Trophoblast cell (in vitro differentiated cells and primary cell): ENCODE data around the gene SPAG16.

Source experiments
- DNase-seq, 2 donors: peaks; one replicate each; pipeline ENCODE4 v3.0.0-alpha.2; 2016
- H2AFZ ChIP-seq: 2 replicates; pipeline ENCODE4 v1.6.1; 2013; ENCODE audit warnings: low read length, moderate library complexity, mild to moderate bottlenecking; ENCODE audit not compliant: insufficient read depth, poor library complexity
- H2AK5ac ChIP-seq: 2 replicates; pipeline ENCODE4 v1.6.1; 2013; ENCODE audit warnings: mild to moderate bottlenecking, low read length
- H2BK120ac ChIP-seq: 2 replicates; pipeline ENCODE4 v1.6.1; 2013; ENCODE audit warnings: low read length, mild to moderate bottlenecking, moderate library complexity; ENCODE audit not compliant: insufficient read depth, poor library complexity
- H2BK12ac ChIP-seq: 2 replicates; pipeline ENCODE4 v1.6.1; 2013; ENCODE audit warnings: mild to moderate bottlenecking, low read length, moderate library complexity
- H2BK5ac ChIP-seq: 2 replicates; pipeline ENCODE4 v1.6.1; 2013; ENCODE audit warnings: low read length, low read depth, moderate library complexity, mild to moderate bottlenecking; ENCODE audit not compliant: poor library complexity
- H3K14ac ChIP-seq: 2 replicates; pipeline ENCODE4 v1.6.1; 2013; ENCODE audit warnings: mild to moderate bottlenecking, low read length
- H3K18ac ChIP-seq: 2 replicates; pipeline ENCODE4 v1.6.1; 2013; ENCODE audit warnings: mild to moderate bottlenecking, low read length
- H3K23ac ChIP-seq: 2 replicates; pipeline ENCODE4 v1.6.1; 2013; ENCODE audit warnings: low read length
- H3K27ac ChIP-seq: 2 replicates; pipeline ENCODE4 v1.5.1; 2013; ENCODE audit warnings: low read depth, mild to moderate bottlenecking, inconsistent platforms, low read length, moderate library complexity
- H3K27me3 ChIP-seq: 2 replicates; pipeline ENCODE4 v1.6.1; 2013; ENCODE audit warnings: inconsistent platforms, mild to moderate bottlenecking, low read length, moderate library complexity; ENCODE audit not compliant: insufficient read depth
- H3K36me3 ChIP-seq, 2 experiments: 1 replicate in 1 of 2; 2 replicates in 1 of 2; pipeline ENCODE4 v1.6.1; 2013; ENCODE audit warnings: low read length in 2 of 2, mild to moderate bottlenecking in 2 of 2, moderate library complexity in 1 of 2; ENCODE audit not compliant: insufficient read depth in 2 of 2, control insufficient read depth in 1 of 2
- H3K4ac ChIP-seq: 2 replicates; pipeline ENCODE4 v1.6.1; 2013; ENCODE audit warnings: low read depth, mild to moderate bottlenecking, low read length, moderate library complexity
- H3K4me1 ChIP-seq, 2 experiments: 1 replicate in 1 of 2; 2 replicates in 1 of 2; pipeline ENCODE4 v1.6.1; 2013; ENCODE audit warnings: low read length in 2 of 2, mild to moderate bottlenecking in 2 of 2, moderate library complexity in 1 of 2; ENCODE audit not compliant: insufficient read depth in 2 of 2, control insufficient read depth in 1 of 2
- H3K4me2 ChIP-seq: 2 replicates; pipeline ENCODE4 v1.6.1; 2013; ENCODE audit warnings: inconsistent platforms, mild to moderate bottlenecking, low read length, moderate library complexity
- H3K4me3 ChIP-seq: 2 replicates; pipeline ENCODE4 v1.5.1; 2013; ENCODE audit warnings: mild to moderate bottlenecking, low read depth, low read length, inconsistent platforms
- H3K79me1 ChIP-seq: one replicate; pipeline ENCODE4 v1.6.1; 2013; ENCODE audit warnings: low read length
- H3K79me2 ChIP-seq: 2 replicates; pipeline ENCODE4 v1.6.1; 2013; ENCODE audit warnings: low read length, mild to moderate bottlenecking; ENCODE audit not compliant: control insufficient read depth, insufficient read depth, poor library complexity
- H3K9ac ChIP-seq: 2 replicates; pipeline ENCODE4 v1.6.1; 2013; ENCODE audit warnings: mild to moderate bottlenecking, low read length
- H3K9me3 ChIP-seq: 2 replicates; pipeline ENCODE4 v1.6.1; 2013; ENCODE audit warnings: low read depth, mild to moderate bottlenecking, control low read depth, inconsistent platforms, low read length; ENCODE audit not compliant: insufficient read depth
- H4K12ac ChIP-seq: 2 replicates; pipeline ENCODE4 v1.6.1; 2013; ENCODE audit warnings: low read depth, mild to moderate bottlenecking, low read length, moderate library complexity
- H4K8ac ChIP-seq: 2 replicates; pipeline ENCODE4 v1.6.1; 2013; ENCODE audit warnings: low read depth, mild to moderate bottlenecking, low read length, moderate library complexity
- H4K91ac ChIP-seq: one replicate; pipeline ENCODE4 v1.6.1; 2013; ENCODE audit warnings: low read depth, mild to moderate bottlenecking, low read length, moderate library complexity
- WGBS: extraction: QIAGEN DNeasy Blood & Tissue Kit; methylation state at CpG from one replicate; pipeline ENCODE4 v1.1.7; 2013; ENCODE audit warnings: missing lambda C conversion rate; ENCODE audit not compliant: insufficient read length, insufficient coverage; ENCODE audit errors: extremely low coverage; 5-methylcytosine and 5-hydroxymethylcytosine counted together

Gene SPAG16

DNA sequence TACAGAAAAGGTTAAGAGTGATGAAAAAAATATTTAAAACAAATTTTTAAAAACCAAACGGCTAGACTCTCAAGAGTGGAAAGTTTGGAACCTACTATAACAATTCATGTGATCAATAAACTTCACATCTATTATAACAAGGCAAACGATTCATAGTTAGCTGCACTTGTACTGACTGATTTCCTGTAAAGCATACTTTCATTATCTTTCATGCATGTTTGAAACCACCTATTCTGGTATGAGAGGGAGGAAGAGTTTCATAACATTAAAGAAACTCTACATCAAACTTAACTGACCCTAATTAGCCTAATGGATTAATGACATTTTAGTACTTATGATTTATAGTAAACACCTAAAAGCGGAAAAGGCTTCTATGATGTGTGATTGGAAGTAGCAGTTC, 1082.9 kb downstream of the SPAG16 start:
- Histone ChIP-seq H2AFZ (no peak overlapping the region), H2BK120ac (no peak overlapping the region), H3K27me3 (no peaks in the 10 kb centered on the region), H3K18ac (no peak overlapping the region), H2AK5ac (no peak overlapping the region), H2BK12ac (no peak overlapping the region), H3K4me2 (no peak overlapping the region), H3K14ac (no peak overlapping the region), H3K4me3 (no peak overlapping the region), H2BK5ac (no peak overlapping the region), H3K36me3 (no peaks in the 10 kb centered on the region), H3K27ac (no peak overlapping the region), H4K12ac (no peak overlapping the region), H3K4ac (no peak overlapping the region), H3K79me2 (no peaks in the 10 kb centered on the region), H3K4me1 (no peaks in the 10 kb centered on the region), H4K8ac (no peak overlapping the region), H3K79me1 (no peaks in the 10 kb centered on the region), H3K9me3 (no peaks in the 10 kb centered on the region), H3K9ac (no peak overlapping the region), H4K91ac (no peak overlapping the region), H3K23ac (no peak overlapping the region)
- no peak for DNase-seq
- no CpG with 5 or more reads among the region's 3 CpGs for WGBS

DNA sequence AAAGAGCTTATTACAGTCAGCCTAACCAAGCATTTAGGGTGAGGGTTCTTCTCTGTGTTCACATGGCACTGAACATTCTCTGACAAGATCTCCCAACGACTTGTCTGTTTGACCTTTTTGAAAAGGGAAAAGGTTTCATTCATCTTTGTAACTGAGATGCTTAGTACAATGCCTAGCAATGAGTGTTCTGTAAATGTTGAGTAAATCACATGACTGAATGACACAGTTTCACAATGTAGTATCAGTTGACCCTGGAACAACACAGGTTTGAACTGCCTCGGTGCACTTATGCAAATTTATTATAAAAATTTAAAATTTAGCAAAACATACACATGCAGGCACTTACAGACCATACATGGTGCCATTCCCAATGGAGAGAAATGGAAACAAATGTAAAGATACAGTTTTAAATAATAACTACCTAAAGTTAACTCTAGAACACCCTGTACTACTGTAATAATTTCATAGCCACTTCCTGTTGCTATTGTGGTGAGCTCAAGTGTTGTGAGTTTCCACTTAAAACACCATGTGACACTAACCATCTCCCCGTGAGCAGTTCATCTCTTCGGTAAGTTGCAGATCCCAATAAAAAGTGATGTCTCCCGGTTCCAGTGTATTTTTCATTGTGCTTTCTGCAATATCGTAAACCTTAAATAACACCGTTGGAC, 1092.5 kb downstream of the SPAG16 start:
- no peak overlapping the region for H3K4me2 ChIP-seq
- H2BK12ac ChIP-seq, result no peak overlapping the region

DNA sequence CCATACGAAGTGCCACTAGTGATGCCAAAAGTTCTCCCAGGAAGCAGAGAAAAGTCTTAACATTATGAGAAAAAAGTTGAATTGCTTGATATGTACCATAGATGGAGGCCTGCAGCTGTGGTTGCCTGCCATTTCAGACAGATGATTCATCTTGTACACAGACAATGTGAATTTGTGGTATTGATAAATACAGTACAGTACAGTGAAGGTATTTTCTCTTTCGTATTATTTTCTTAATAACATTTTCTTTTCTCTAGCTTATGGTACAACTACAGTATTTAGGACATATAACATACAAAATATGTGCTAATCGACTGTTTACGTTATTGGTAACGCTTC, 1093.0 kb downstream of the SPAG16 start:
- Histone ChIP-seq H3K4me2 (no peak overlapping the region), H3K79me1 (no peaks in the 10 kb centered on the region), H3K27me3 (no peaks in the 10 kb centered on the region), H2BK12ac (no peak overlapping the region), H3K14ac (no peak overlapping the region), H3K4ac (no peak overlapping the region), H4K8ac (no peak overlapping the region), H2BK120ac (no peak overlapping the region), H2AK5ac (no peak overlapping the region), H3K27ac (no peak overlapping the region), H2AFZ (no peak overlapping the region), H3K79me2 (no peaks in the 10 kb centered on the region), H3K9ac (no peak overlapping the region), H3K4me1 (no peaks in the 10 kb centered on the region), H3K36me3 (no peaks in the 10 kb centered on the region), H4K12ac (no peak overlapping the region), H4K91ac (no peak overlapping the region), H2BK5ac (no peak overlapping the region), H3K4me3 (no peak overlapping the region), H3K23ac (no peak overlapping the region), H3K18ac (no peak overlapping the region), H3K9me3 (no peaks in the 10 kb centered on the region)
- WGBS, result no CpG with 5 or more reads among the region's 5 CpGs
- no peak for DNase-seq

More for the DNA sequence above, 1092.5 kb downstream of the SPAG16 start:
- no peaks in the 10 kb centered on the region for H3K79me1 ChIP-seq
- H3K9ac ChIP-seq, result no peak overlapping the region
- H3K18ac ChIP-seq, result no peak overlapping the region
- H3K79me2 ChIP-seq, result no peaks in the 10 kb centered on the region
- no peak overlapping the region for H3K27ac ChIP-seq
- no peak overlapping the region for H3K4ac ChIP-seq
- no peak overlapping the region for H2AFZ ChIP-seq
- H2BK5ac ChIP-seq, result no peak overlapping the region
- no peak overlapping the region for H4K91ac ChIP-seq
- no peaks in the 10 kb centered on the region for H3K4me1 ChIP-seq
- H3K36me3 ChIP-seq, result no peaks in the 10 kb centered on the region
- WGBS, result no CpG with 5 or more reads among the region's 7 CpGs
- no peak for DNase-seq
- no peak overlapping the region for H4K8ac ChIP-seq
- H3K23ac ChIP-seq, result no peak overlapping the region
- H3K9me3 ChIP-seq, result no peaks in the 10 kb centered on the region
- H2AK5ac ChIP-seq, result no peak overlapping the region
- no peaks in the 10 kb centered on the region for H3K27me3 ChIP-seq
- no peak overlapping the region for H2BK120ac ChIP-seq
- no peak overlapping the region for H3K4me3 ChIP-seq
- no peak overlapping the region for H3K14ac ChIP-seq
- H4K12ac ChIP-seq, result no peak overlapping the region

DNA sequence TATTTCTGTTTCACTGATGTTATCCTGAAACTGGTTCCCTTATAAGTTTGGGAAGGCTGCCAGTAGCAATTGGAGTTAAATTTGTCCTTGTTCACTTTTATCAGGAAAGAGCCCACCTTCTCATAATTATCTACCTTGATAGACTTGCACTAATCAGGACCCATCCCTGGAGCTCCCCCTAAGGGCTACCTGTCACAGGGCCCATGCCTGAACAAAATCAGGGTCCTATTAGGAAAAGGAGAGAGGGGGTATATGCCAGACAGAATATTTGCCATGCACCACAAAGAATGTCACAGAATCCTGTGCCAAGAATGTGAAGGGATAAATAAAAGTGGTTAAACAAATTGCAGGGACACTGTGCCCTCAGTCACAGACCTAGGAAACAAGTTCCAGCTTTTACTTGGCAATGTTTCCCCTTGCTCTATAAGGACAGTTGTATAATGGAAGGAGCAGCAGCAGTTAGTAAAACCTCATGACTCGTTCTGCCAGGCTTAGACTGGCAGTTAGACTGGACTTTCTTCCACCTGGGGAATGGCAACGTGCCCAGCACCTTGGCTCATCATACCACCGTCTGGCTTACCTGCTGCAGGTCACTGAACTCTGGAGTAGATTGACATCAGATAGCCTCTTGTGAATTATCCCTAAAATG, 1094.3 kb downstream of the SPAG16 start:
- no peak overlapping the region for H3K9ac ChIP-seq
- H3K4me1 ChIP-seq, result no peaks in the 10 kb centered on the region
- no peaks in the 10 kb centered on the region for H3K36me3 ChIP-seq
- H3K23ac ChIP-seq, result no peak overlapping the region
- no peaks in the 10 kb centered on the region for H3K27me3 ChIP-seq
- H3K4me2 ChIP-seq, result no peak overlapping the region
- no peaks in the 10 kb centered on the region for H3K9me3 ChIP-seq
- H3K27ac ChIP-seq, result no peak overlapping the region
- no peak overlapping the region for H3K4ac ChIP-seq
- WGBS, result no CpG with 5 or more reads among the region's 3 CpGs
- H4K8ac ChIP-seq, result no peak overlapping the region
- no peak overlapping the region for H4K12ac ChIP-seq
- no peak for DNase-seq
- H3K79me1 ChIP-seq, result no peaks in the 10 kb centered on the region
- no peak overlapping the region for H3K4me3 ChIP-seq
- H2BK12ac ChIP-seq, result no peak overlapping the region
- no peak overlapping the region for H3K18ac ChIP-seq
- no peak overlapping the region for H2BK120ac ChIP-seq
- H2AK5ac ChIP-seq, result no peak overlapping the region
- no peak overlapping the region for H4K91ac ChIP-seq
- no peak overlapping the region for H2AFZ ChIP-seq
- no peaks in the 10 kb centered on the region for H3K79me2 ChIP-seq
- no peak overlapping the region for H3K14ac ChIP-seq
- H2BK5ac ChIP-seq, result no peak overlapping the region
